OCI-LY7 (cell line): ENCODE results near the gene CEP55. TPM values are rescaled to one million over a fixed set of nuclear protein-coding genes. Genes with fewer than 3 reads are reported as not detected.

ENCODE experiments used
- BruUV-seq: library from RNA; stranded (reverse); fragments of 400-500 nt; replicated peaks from 2 replicates; lab custom pipeline; 2021; lab: Mats Ljungman, UMichigan
- CTCF ChIA-PET: fragments of 300-600 bp; sonication (Branson Sonifier 250); formaldehyde crosslinking; loops from one replicate; lab custom pipeline; 2022; ENCODE audit warnings: antibody characterized with exemption; ENCODE audit not compliant: unreplicated experiment; lab: Charles Lee
- POLR2A ChIA-PET: fragments of 300-600 bp; sonication (Branson Sonifier 250); formaldehyde crosslinking; loops from one replicate; lab custom pipeline; 2022; ENCODE audit warnings: antibody characterized with exemption; lab: Charles Lee
- DNase-seq: peaks from one replicate; pipeline ENCODE4 v3.0.0-alpha.2; 2015; ENCODE audit warnings: low spot score
- H2AFZ ChIP-seq: fragments of 200-600 bp; sonication (generic), shearing (Covaris generic); 2 replicates; pipeline ENCODE4 v1.6.1; 2014; ENCODE audit warnings: mild to moderate bottlenecking, antibody characterized with exemption, low read length, moderate library complexity
- H3K27ac ChIP-seq: fragments of 200-600 bp; sonication (generic); 2 replicates; pipeline ENCODE4 v1.5.1; 2014; ENCODE audit warnings: mixed run types, low read depth, mild to moderate bottlenecking, moderate library complexity, low read length, inconsistent platforms; ENCODE audit not compliant: poor library complexity, severe bottlenecking
- H3K36me3 ChIP-seq: fragments of 200-600 bp; sonication (generic); 2 replicates; pipeline ENCODE4 v1.6.1; 2014; ENCODE audit warnings: mild to moderate bottlenecking, antibody characterized with exemption, low read length, moderate library complexity, mixed read lengths; ENCODE audit not compliant: insufficient read depth
- H3K4me1 ChIP-seq: fragments of 200-600 bp; sonication (generic); 2 replicates; pipeline ENCODE4 v1.5.1; 2014; ENCODE audit warnings: mild to moderate bottlenecking, low read length; ENCODE audit not compliant: insufficient read depth, poor library complexity, severe bottlenecking
- H3K4me2 ChIP-seq: fragments of 200-600 bp; sonication (generic); 2 replicates; pipeline ENCODE4 v1.6.1; 2014; ENCODE audit warnings: mild to moderate bottlenecking, low read length
- H3K4me3 ChIP-seq: fragments of 200-600 bp; sonication (generic); 2 replicates; pipeline ENCODE4 v1.5.1; 2014; ENCODE audit warnings: mild to moderate bottlenecking, low read depth, low read length; ENCODE audit not compliant: poor library complexity, severe bottlenecking
- H3K79me2 ChIP-seq: fragments of 200-600 bp; sonication (generic); 2 replicates; pipeline ENCODE4 v1.6.1; 2016; ENCODE audit warnings: low read depth, mild to moderate bottlenecking, low read length, moderate library complexity, mixed read lengths; ENCODE audit not compliant: insufficient read depth
- H3K9me2 ChIP-seq: fragments of 200-600 bp; sonication (generic); 2 replicates; pipeline ENCODE4 v1.6.1; 2016; ENCODE audit warnings: mild to moderate bottlenecking, low read length, mixed read lengths; ENCODE audit not compliant: insufficient read depth
- H3K9me3 ChIP-seq: fragments of 200-600 bp; sonication (generic); 2 replicates; pipeline ENCODE4 v1.6.1; 2014; ENCODE audit warnings: mild to moderate bottlenecking, mixed run types, low read length, mixed read lengths
- H4K20me1 ChIP-seq: fragments of 200-600 bp; sonication (generic); 2 replicates; pipeline ENCODE4 v1.6.1; 2014; ENCODE audit warnings: mild to moderate bottlenecking, antibody characterized with exemption, low read length, moderate library complexity, mixed read lengths; ENCODE audit not compliant: insufficient read depth
- EZH2phosphoT487 ChIP-seq: fragments of 200-600 bp; sonication (generic); IDR thresholded peaks from 2 replicates; pipeline ENCODE4 v1.6.1; 2018; ENCODE audit warnings: low read depth, borderline replicate concordance, mild to moderate bottlenecking, mixed run types, antibody characterized with exemption, low read length, moderate library complexity, mixed read lengths
- intact Hi-C: fragments of 100-400 bp; cut with micrococcal nuclease; formaldehyde crosslinking; loops from one replicate; pipeline ENCODE4 v1.10.0; 2022; ENCODE audit not compliant: unreplicated experiment
- total RNA-seq, 2 experiments: library from RNA; depleted of rRNA in 1 of 2; stranded (reverse); fragments of >200 nt in 1 of 2; shearing (Covaris generic) in 1 of 2; gene quantifications; 2 replicates each; pipeline ENCODE4 v1.2.3, GENCODE V29; 2014 to 2022
- TF ChIP-seq, protein P1 (sequence below): fragments of 200-600 bp; sonication (generic); conservative IDR thresholded peaks from 2 replicates; pipeline ENCODE4 v1.5.1; 2014; ENCODE audit warnings: mild to moderate bottlenecking, antibody characterized with exemption, low read length, moderate library complexity, mixed read lengths

CEP55 gene
- total RNA-seq, 2 experiments from 2014 or later: 64.5 to 68.3 TPM

DNA sequence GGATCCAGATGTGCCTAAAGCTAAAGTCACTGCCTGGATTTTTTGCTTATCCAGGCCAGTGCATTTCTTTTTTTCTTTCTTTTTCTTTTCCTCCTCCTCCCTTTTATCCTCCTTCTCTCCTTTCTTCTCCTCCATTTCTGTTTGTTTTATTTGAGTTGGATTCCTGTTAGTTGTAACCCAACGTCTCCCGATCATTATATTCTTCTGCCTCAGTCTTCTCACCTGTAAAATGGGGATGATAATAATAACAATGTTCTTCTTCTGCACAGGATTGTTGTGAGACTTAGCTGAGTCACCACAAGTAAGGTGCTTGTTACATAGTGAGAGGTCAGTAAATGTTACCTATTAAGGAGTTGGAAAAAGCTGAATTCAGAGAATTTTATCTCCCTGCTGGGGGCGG lies 56.4 kb downstream of the CEP55 start:
- no peak overlapping the region for H3K27ac ChIP-seq
- H4K20me1 ChIP-seq: no peaks in the 10 kb centered on the region
- no peak overlapping the region for H3K4me2 ChIP-seq
- no peak for DNase-seq
- no peaks in the 10 kb centered on the region for H3K9me3 ChIP-seq
- H3K9me2 ChIP-seq: no peaks in the 10 kb centered on the region
- CTCF ChIA-PET: interaction anchor here (3.6 kb wide), 1 partner anchor 127 kb away, joined by 32 read pairs; no protein-coding TSS in a partner anchor
- H3K4me1 ChIP-seq: peaks cover 15% of the 10 kb centered on the region
- POLR2A ChIA-PET: interaction anchor here (1.1 kb wide), 2 partner anchors 11 to 129 kb away, joined by 3 read pairs; no protein-coding TSS in a partner anchor
- BruUV-seq: no TSS peak
- no peak overlapping the region for H2AFZ ChIP-seq
- H3K4me3 ChIP-seq: no peak overlapping the region
- intact Hi-C loops: loop anchor here (10.0 kb wide), 1 partner anchor 262 kb away; no protein-coding TSS in a partner anchor
- H3K36me3 ChIP-seq: no peaks in the 10 kb centered on the region
- H3K79me2 ChIP-seq: no peaks in the 10 kb centered on the region
- TF ChIP-seq EZH2phosphoT487: no peak
- TF ChIP-seq, protein P1, sequence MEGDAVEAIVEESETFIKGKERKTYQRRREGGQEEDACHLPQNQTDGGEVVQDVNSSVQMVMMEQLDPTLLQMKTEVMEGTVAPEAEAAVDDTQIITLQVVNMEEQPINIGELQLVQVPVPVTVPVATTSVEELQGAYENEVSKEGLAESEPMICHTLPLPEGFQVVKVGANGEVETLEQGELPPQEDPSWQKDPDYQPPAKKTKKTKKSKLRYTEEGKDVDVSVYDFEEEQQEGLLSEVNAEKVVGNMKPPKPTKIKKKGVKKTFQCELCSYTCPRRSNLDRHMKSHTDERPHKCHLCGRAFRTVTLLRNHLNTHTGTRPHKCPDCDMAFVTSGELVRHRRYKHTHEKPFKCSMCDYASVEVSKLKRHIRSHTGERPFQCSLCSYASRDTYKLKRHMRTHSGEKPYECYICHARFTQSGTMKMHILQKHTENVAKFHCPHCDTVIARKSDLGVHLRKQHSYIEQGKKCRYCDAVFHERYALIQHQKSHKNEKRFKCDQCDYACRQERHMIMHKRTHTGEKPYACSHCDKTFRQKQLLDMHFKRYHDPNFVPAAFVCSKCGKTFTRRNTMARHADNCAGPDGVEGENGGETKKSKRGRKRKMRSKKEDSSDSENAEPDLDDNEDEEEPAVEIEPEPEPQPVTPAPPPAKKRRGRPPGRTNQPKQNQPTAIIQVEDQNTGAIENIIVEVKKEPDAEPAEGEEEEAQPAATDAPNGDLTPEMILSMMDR: no peak

DNA sequence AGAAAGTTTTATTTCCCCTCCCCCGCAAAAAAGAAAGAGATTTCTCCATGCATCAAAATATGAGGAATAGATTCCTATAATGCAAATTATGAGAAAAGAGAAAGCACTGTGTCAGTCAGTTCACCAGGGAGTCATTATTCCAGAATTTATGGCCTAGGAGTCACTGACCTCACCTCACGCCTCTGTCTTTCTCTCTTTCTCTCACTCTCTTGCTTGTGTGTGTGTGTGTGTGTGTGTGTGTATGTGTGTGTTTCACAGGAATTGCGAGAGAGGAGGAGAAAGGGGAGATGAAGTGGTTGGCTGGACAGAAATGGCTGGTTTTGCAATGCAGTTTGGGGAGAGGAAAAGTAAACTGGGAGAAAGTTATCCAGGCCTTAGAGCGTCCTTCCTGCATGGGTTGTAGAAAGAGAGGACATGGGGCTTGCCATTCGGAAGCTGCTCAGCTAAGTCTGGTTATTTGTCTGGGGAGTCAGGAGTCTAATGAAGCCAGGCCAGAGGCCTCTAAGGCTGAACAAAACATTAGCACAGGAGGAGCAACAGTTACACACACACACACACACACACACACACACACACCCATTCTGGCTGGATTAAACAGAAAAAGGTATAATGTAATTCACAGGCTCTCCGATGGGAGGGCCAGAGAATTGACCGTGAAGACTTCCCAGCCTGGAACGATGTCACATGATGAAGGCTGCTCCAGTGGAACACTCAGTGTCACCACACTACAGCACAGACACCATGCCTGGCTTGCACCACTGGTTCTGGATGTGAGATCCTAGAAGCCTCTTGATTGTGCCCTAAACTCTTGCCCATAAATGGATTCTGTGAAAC lies 57.3 kb downstream of the CEP55 start:
- Histone ChIP-seq H3K9me3 (no peaks in the 10 kb centered on the region), H3K9me2 (no peaks in the 10 kb centered on the region), H3K36me3 (no peaks in the 10 kb centered on the region), H4K20me1 (no peaks in the 10 kb centered on the region), H3K4me2 (no peak overlapping the region), H3K4me1 (peaks cover 15% of the 10 kb centered on the region), H3K4me3 (no peak overlapping the region), H3K79me2 (no peaks in the 10 kb centered on the region), H2AFZ (no peak overlapping the region), H3K27ac (no peak overlapping the region)
- intact Hi-C loops: loop anchor here (10.0 kb wide), 1 partner anchor 261 kb away; no protein-coding TSS in a partner anchor
- POLR2A ChIA-PET: interaction anchor here (0.5 to 1.3 kb wide), 5 partner anchors 10 to 891 kb away, joined by 3 to 6 read pairs (median 3); no protein-coding TSS in a partner anchor
- DNase-seq: no peak
- CTCF ChIA-PET: interaction anchor here (3.6 kb wide), 1 partner anchor 126 kb away, joined by 32 read pairs; no protein-coding TSS in a partner anchor
- TF ChIP-seq, protein P1: no peak
- no TSS peak for BruUV-seq

DNA sequence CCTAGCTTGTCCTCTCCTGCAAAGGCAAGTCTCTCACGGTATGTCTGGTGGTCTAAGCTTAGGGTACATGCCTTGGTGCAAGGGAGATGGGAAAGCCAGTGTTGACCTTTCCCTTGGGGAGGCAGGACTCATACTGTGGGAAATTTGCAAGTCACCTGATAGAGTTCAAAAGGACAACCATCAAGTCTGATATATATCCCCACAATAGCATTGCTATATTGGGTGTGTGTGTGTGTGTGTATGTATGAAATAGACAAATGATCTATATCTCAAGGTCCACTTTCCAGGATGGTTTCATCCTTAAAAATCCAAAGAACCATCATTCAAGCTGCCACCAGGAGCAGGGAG lies 57.9 kb downstream of the CEP55 start:
- Histone ChIP-seq H2AFZ (no peak overlapping the region), H3K27ac (no peak overlapping the region), H3K4me2 (no peak overlapping the region), H4K20me1 (no peaks in the 10 kb centered on the region), H3K9me3 (no peaks in the 10 kb centered on the region), H3K4me1 (peaks cover 15% of the 10 kb centered on the region), H3K79me2 (no peaks in the 10 kb centered on the region), H3K4me3 (no peak overlapping the region), H3K36me3 (no peaks in the 10 kb centered on the region), H3K9me2 (no peaks in the 10 kb centered on the region)
- BruUV-seq: no TSS peak
- intact Hi-C loops: loop anchor here (10.0 kb wide), 1 partner anchor 261 kb away; no protein-coding TSS in a partner anchor
- TF ChIP-seq, protein P1: no peak
- no peak for DNase-seq
- ChIA-PET CTCF (interaction anchor here (1.0 to 3.6 kb wide), 4 partner anchors 79 to 125 kb away, joined by 3 to 32 read pairs (median 4); no protein-coding TSS in a partner anchor), POLR2A (interaction anchor here (0.5 to 1.3 kb wide), 7 partner anchors 9 to 128 kb away, joined by 3 to 9 read pairs (median 5); no protein-coding TSS in a partner anchor)
